Stomach (tissue), 19 donors: ENCODE data around the gene CCM2L. TPM values are rescaled to one million over a fixed set of nuclear protein-coding genes. Genes with fewer than 3 reads are reported as not detected.

Experiments
- DNase-seq, 2 donors: peaks; one replicate each; pipeline versions ENCODE4 v3.0.0 to v3.0.0-alpha.2; 2013 to 2019
- H3K27ac ChIP-seq, 5 donors: fragments of 200-600 bp in 4 of 5; sonication (generic) in 4 of 5; one replicate each; pipeline ENCODE4 v1.5.1; 2013 to 2019; ENCODE audit warnings: mild to moderate bottlenecking in 1 of 5, moderate library complexity in 1 of 5
- H3K27me3 ChIP-seq, 3 donors: fragments of 200-600 bp; sonication (generic); one replicate each; pipeline ENCODE4 v1.5.1; 2017 to 2019; ENCODE audit warnings: mixed run types in 1 of 3
- H3K36me3 ChIP-seq, 4 donors: fragments of 200-600 bp; sonication (generic); 1 replicate in 3 of 4; 2 replicates in 1 of 4; pipeline ENCODE4 v1.5.1; 2016 to 2019
- H3K4me1 ChIP-seq, 4 donors: fragments of 200-600 bp; sonication (generic); one replicate each; pipeline ENCODE4 v1.5.1; 2016 to 2019
- H3K4me3 ChIP-seq, 4 donors: fragments of 200-600 bp; sonication (generic) in 3 of 4; one replicate each; pipeline ENCODE4 v1.5.1; 2016 to 2019; ENCODE audit warnings: mild to moderate bottlenecking in 1 of 4
- H3K9me3 ChIP-seq, 4 donors: fragments of 200-600 bp; sonication (generic); one replicate each; pipeline ENCODE4 v1.5.1; 2016 to 2019
- EP300 ChIP-seq: sonication (generic); formaldehyde crosslinking; IDR thresholded peaks from one replicate; pipeline ENCODE4 v1.6.1; 2017; ENCODE audit warnings: antibody characterized with exemption
- POLR2A ChIP-seq, 4 donors: fragments of 450-650 bp; IDR thresholded peaks; one replicate each; pipeline ENCODE4 v1.6.1; 2016; ENCODE audit warnings: antibody characterized with exemption in 4 of 4, control low read depth in 2 of 4, mild to moderate bottlenecking in 1 of 4, moderate library complexity in 1 of 4
- POLR2AphosphoS5 ChIP-seq, 3 donors: sonication (generic); formaldehyde crosslinking; IDR thresholded peaks; one replicate each; pipeline ENCODE4 v1.6.1; 2016; ENCODE audit warnings: antibody characterized with exemption in 3 of 3
- WGBS, 5 donors: extraction: QIAGEN DNeasy Blood & Tissue Kit in 3 of 5; methylation state at CpG; one replicate each; pipeline versions ENCODE4 v1.1.5 to v1.1.7; 2013 to 2018; 5-methylcytosine and 5-hydroxymethylcytosine counted together
- intact Hi-C: fragments of 100-400 bp; cut with DNase I; formaldehyde crosslinking; loops from one replicate; pipeline ENCODE4 v1.15.1; 2023; ENCODE audit warnings: low total_unique reads
- long read RNA-seq, 10 donors: transcript quantifications; one replicate each; lab custom pipeline, GENCODE V29; 2026
- polyA plus RNA-seq, 3 donors: library from polyadenylated mRNA; stranded (reverse); fragments of 200-250 nt; gene quantifications; one replicate each; pipeline ENCODE4 v1.2.3, GENCODE V29; 2013
- total RNA-seq, 5 donors: library from RNA; depleted of rRNA; stranded (reverse); fragments of >200 nt; gene quantifications; one replicate each; pipeline versions ENCODE4 v1.1.0 to v1.2.3, GENCODE V29; 2014 to 2016
- TF ChIP-seq, protein P1 (sequence below), 7 experiments: fragments of 450-650 bp in 4 of 7; fragments of 200-600 bp in 3 of 7; sonication (generic) in 3 of 7; IDR thresholded peaks; one replicate each; pipeline ENCODE4 v1.5.1; 2016 to 2019; ENCODE audit warnings: antibody characterized with exemption in 7 of 7, control low read depth in 2 of 7, mild to moderate bottlenecking in 1 of 7
- donor health status: healthy with polysubstance abuse.
- donor health status: Bipolar disorder and iron deficiency.
- donor health status: healthy.

CCM2L gene
- total RNA-seq (1 to 10 TPM in 1 of 5 donors, under 1 TPM in 2, not detected in 2; 0.45 to 4.4 (median 0.72) TPM), polyA plus RNA-seq (1 to 10 TPM; 1.9 to 2.7 (median 2.3) TPM)
- long read RNA-seq, donor 1 = 0 reads
- long read RNA-seq, donor 2 = 0 reads
- long read RNA-seq, donor 3 = 0 reads
- long read RNA-seq, donor 4 = 0 reads
- long read RNA-seq, donor 5 = 0 reads
- long read RNA-seq, donor 6 = 0 reads
- long read RNA-seq, donor 7 = 0 reads
- long read RNA-seq, donor 8 = 0 reads
- long read RNA-seq, donor 9 = 0 reads
- long read RNA-seq, donor 10 = 0 reads

DNA sequence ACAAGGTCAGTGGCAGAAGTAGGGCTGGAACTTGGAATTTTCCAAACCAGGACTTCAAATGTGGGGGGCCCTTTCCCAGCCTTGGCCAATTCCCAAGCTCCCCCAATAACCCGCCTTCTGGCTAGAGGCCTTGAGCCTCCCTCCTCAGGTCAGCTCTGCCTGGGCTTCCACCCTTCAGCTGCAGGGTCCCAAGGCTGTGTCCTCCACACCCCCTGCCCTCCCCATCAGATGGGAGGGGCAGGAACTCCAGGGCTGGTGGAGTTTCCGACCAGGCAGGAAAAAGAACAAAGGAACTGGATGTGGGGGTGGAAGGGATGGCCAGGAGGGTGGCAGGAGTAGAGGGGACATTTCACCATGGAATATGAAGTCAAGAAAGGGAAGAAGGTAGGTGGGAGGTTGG lies at the start of gene CCM2L:
Gene CCM2L (plus strand): TSS at position 338 of the 400 bp plus-strand sequence. CDS start 17 bp downstream, at position 355.
- Histone ChIP-seq H3K36me3 (no peaks in the 10 kb centered on the region), H3K9me3 (no peaks in the 10 kb centered on the region), H3K4me3 (peak within 1 kb of the TSS; percentile 5 to 28 (median 18)), H3K4me1 (no peaks in the 10 kb centered on the region), H3K27ac (peak within 1 kb of the TSS in 4 of 5 donors; percentile 13 to 55 (median 19)), H3K27me3 (peaks cover 0 to 52% (median 15%) of the 10 kb centered on the region in 3 donors)
- peak in 1 of 2 donors; percentile 26 for DNase-seq
- intact Hi-C loops = no loop called here
- 46 to 58% (median 54%) methylated on average over 2 of the region's 2 CpGs for WGBS, 5 donors
- TF ChIP-seq, protein P1, sequence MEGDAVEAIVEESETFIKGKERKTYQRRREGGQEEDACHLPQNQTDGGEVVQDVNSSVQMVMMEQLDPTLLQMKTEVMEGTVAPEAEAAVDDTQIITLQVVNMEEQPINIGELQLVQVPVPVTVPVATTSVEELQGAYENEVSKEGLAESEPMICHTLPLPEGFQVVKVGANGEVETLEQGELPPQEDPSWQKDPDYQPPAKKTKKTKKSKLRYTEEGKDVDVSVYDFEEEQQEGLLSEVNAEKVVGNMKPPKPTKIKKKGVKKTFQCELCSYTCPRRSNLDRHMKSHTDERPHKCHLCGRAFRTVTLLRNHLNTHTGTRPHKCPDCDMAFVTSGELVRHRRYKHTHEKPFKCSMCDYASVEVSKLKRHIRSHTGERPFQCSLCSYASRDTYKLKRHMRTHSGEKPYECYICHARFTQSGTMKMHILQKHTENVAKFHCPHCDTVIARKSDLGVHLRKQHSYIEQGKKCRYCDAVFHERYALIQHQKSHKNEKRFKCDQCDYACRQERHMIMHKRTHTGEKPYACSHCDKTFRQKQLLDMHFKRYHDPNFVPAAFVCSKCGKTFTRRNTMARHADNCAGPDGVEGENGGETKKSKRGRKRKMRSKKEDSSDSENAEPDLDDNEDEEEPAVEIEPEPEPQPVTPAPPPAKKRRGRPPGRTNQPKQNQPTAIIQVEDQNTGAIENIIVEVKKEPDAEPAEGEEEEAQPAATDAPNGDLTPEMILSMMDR (IDR thresholded peaks at IDR 0.05) = no peak
- TF ChIP-seq POLR2AphosphoS5 (IDR thresholded peaks at IDR 0.05) (no peak), EP300 (no peak), POLR2A (IDR thresholded peaks at IDR 0.05) (no peak)

DNA sequence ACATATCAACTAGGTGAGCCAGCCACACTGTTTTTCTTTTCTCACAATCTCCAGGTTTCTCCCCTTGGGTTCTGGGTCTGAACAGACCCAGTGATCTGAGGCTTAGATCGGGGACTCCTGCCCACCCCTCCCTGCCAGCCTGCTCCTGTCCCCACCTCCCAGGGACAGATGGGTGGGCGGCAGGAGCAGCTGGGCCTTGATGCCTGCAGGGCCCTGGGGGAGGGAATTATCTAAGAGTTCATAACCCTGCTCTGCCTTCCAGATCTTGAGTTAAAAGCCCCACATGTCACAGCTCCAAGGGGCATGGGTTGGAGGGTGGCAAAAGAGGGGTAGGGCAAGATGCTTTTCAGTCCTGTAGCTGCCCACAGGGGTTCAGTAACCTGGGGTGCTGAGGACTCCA lies 47.5 kb upstream of the CCM2L start:
- Histone ChIP-seq H3K4me1 (peaks cover 0 to 4% (median 1%) of the 10 kb centered on the region in 4 donors), H3K9me3 (no peaks in the 10 kb centered on the region), H3K36me3 (no peaks in the 10 kb centered on the region), H3K27ac (no peak overlapping the region), H3K4me3 (no peak overlapping the region), H3K27me3 (peaks cover 0 to 71% (median 36%) of the 10 kb centered on the region in 3 donors)
- WGBS, 5 donors = 21 to 45% (median 36%) methylated on average over 2 of the region's 2 CpGs
- TF ChIP-seq EP300 = no peak
- no peak for TF ChIP-seq POLR2AphosphoS5 (IDR thresholded peaks at IDR 0.05)
- TF ChIP-seq POLR2A (IDR thresholded peaks at IDR 0.05) = no peak
- intact Hi-C loops = no loop called here
- DNase-seq = no peak

DNA sequence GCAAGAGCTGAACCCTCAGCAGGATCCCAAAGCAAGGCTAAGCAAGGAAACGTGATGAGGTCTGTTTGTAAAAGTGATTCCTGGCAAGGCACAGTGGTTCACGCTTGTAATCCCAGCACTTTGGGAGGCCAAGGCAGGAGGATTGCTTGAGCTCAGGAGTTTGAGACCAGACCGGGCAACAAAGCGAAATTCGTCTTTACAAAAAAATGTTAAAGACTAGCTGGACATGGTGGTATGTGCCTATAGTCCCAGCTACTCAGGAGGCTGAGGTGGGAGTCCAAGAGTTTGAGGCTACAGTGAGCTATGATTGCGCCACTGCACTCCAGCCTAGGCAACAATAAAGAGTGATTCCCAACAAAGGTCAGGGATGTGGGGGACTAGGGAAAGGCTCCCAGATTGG lies 46.3 kb upstream of the CCM2L start:
- 65 to 73% (median 69%) methylated on average over 6 of the region's 6 CpGs for WGBS, 5 donors
- intact Hi-C loops = no loop called here
- DNase-seq = no peak
- H3K4me1 ChIP-seq = peaks cover 0 to 13% (median 8%) of the 10 kb centered on the region in 4 donors
- H3K9me3 ChIP-seq = no peaks in the 10 kb centered on the region
- H3K27me3 ChIP-seq = peaks cover 0 to 77% (median 44%) of the 10 kb centered on the region in 3 donors
- no peak for TF ChIP-seq POLR2A (IDR thresholded peaks at IDR 0.05)
- H3K4me3 ChIP-seq = no peak overlapping the region
- H3K27ac ChIP-seq = no peak overlapping the region
- H3K36me3 ChIP-seq = no peaks in the 10 kb centered on the region

DNA sequence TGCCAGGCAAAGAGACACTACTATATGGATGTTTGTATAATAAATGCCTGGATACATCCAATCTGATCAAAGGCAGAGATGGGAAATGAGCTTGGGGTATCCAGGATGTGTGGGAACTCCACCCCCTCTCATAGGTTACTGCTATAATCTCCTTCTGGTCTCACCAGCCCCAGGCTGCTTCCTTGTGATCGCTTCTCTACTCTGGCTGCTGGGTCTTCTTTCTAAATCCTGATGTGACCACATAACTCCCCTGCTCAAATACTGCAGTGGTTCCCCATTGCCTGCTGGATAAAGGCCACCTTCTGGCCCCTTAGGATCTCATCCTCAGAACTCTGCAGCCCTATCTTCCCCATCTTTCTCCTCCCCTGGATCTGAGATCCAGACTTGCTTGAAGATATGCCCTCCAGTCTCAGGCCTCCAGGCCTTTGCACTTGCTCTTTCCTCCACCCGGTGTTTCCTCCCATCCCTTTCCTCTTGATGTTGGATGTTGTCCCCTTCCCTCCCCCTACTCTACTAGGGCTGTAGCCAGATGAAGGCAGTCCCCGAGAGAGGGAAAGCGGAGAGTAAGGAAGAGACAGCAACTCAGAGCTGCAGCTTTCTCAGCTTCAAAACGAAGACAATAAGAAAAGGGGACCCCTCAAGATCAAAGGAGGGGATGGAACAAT lies 43.1 kb upstream of the CCM2L start:
- no peak overlapping the region for H3K4me3 ChIP-seq
- DNase-seq = no peak
- no peak overlapping the region for H3K27ac ChIP-seq
- H3K27me3 ChIP-seq = peaks cover 0 to 90% (median 50%) of the 10 kb centered on the region in 3 donors
- TF ChIP-seq POLR2A (IDR thresholded peaks at IDR 0.05) = no peak
- TF ChIP-seq EP300 = no peak
- no peak for TF ChIP-seq POLR2AphosphoS5 (IDR thresholded peaks at IDR 0.05)
- TF ChIP-seq, protein P1 (IDR thresholded peaks at IDR 0.05) = no peak
- peaks cover 0 to 13% (median 8%) of the 10 kb centered on the region in 4 donors for H3K4me1 ChIP-seq
- intact Hi-C loops = no loop called here
- H3K36me3 ChIP-seq = no peaks in the 10 kb centered on the region
- H3K9me3 ChIP-seq = no peaks in the 10 kb centered on the region
- 9 to 14% (median 11%) methylated on average over 5 of the region's 5 CpGs for WGBS, 5 donors

DNA sequence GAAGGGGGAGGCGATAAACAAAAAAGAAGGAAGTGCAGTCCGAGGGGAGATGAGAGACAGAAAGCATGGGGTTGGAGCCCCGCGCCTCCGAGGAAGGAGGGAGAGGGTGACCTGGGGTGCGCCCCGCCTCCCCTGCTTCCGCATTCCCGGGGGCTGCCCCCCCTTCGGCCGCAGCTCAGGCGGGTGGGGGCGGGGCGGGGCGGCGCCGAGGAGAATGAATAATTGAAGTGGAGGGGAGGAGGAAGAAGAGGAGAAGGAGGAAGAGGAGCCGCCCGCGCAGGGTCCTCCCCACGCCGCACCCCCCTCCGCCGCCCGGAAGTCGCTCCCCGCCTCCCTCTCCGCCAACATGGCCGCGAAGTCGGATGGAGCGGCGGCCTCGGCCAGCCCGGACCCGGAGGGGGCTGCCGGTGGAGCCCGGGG lies 42.4 kb upstream of the CCM2L start, which contains the start of gene XKR7:
Gene XKR7 (plus strand): TSS at position 322 of the 420 bp plus-strand sequence. CDS start 25 bp downstream, at position 347.
- WGBS, 5 donors = 0 to 3% (median 3%) methylated on average over 20 to 36 of the region's 38 CpGs
- H3K9me3 ChIP-seq = no peaks in the 10 kb centered on the region
- peaks cover 0 to 84% (median 45%) of the 10 kb centered on the region in 3 donors for H3K27me3 ChIP-seq
- intact Hi-C loops = no loop called here
- H3K4me3 ChIP-seq = peak within 1 kb of the TSS; percentile 18 to 43 (median 33)
- no peak within 1 kb of the TSS for H3K27ac ChIP-seq
- H3K36me3 ChIP-seq = no peaks in the 10 kb centered on the region
- TF ChIP-seq POLR2AphosphoS5 (IDR thresholded peaks at IDR 0.05) (no peak), EP300 (no peak), POLR2A (IDR thresholded peaks at IDR 0.05) (no peak)
- TF ChIP-seq, protein P1 (IDR thresholded peaks at IDR 0.05) = no peak
- peaks cover 0 to 13% (median 8%) of the 10 kb centered on the region in 4 donors for H3K4me1 ChIP-seq
- peak in 1 of 2 donors; percentile 64 for DNase-seq
